Hepatocyte (in vitro differentiated cells): ENCODE measurements around the gene EHBP1. TPM values are rescaled to one million over a fixed set of nuclear protein-coding genes. Genes with fewer than 3 reads are reported as not detected.

ENCODE experiments used
- DNase-seq: peaks from one replicate; pipeline ENCODE4 v3.0.0-alpha.2; 2016; ENCODE audit warnings: low spot score
- H2AFZ ChIP-seq: fragments of 200-600 bp; sonication (generic); 2 replicates; pipeline ENCODE4 v1.6.0; 2016; ENCODE audit warnings: antibody characterized with exemption, mild to moderate bottlenecking
- H3K27ac ChIP-seq: fragments of 200-600 bp; sonication (generic); 2 replicates; pipeline ENCODE4 v1.5.1; 2016; ENCODE audit warnings: mild to moderate bottlenecking
- H3K27me3 ChIP-seq: fragments of 200-600 bp; sonication (generic); 2 replicates; pipeline ENCODE4 v1.6.1; 2016
- H3K36me3 ChIP-seq: fragments of 200-600 bp; sonication (generic); replicated peaks from 2 replicates; pipeline ENCODE4 v1.5.1; 2016; ENCODE audit warnings: low read depth; ENCODE audit not compliant: insufficient read depth
- H3K4me1 ChIP-seq: fragments of 200-600 bp; sonication (generic); 2 replicates; pipeline ENCODE4 v1.5.1; 2016; ENCODE audit warnings: mild to moderate bottlenecking, moderate library complexity; ENCODE audit not compliant: insufficient read depth
- H3K4me2 ChIP-seq: fragments of 200-600 bp; sonication (generic); 2 replicates; pipeline ENCODE4 v1.6.0; 2016
- H3K4me3 ChIP-seq: fragments of 200-600 bp; sonication (generic); 2 replicates; pipeline ENCODE4 v1.5.1; 2016; ENCODE audit warnings: mild to moderate bottlenecking
- H3K79me2 ChIP-seq: fragments of 200-600 bp; sonication (generic); 2 replicates; pipeline ENCODE4 v1.6.0; 2017; ENCODE audit warnings: mild to moderate bottlenecking
- H3K9me2 ChIP-seq: fragments of 200-600 bp; sonication (generic); replicated peaks from 2 replicates; pipeline ENCODE4 v1.6.0; 2017; ENCODE audit warnings: mild to moderate bottlenecking; ENCODE audit not compliant: insufficient read depth
- H3K9me3 ChIP-seq: fragments of 200-600 bp; sonication (generic); 2 replicates; pipeline ENCODE4 v1.5.1; 2016; ENCODE audit warnings: low read depth, mild to moderate bottlenecking
- H4K20me1 ChIP-seq: fragments of 200-600 bp; sonication (generic); 2 replicates; pipeline ENCODE4 v1.6.0; 2016; ENCODE audit warnings: mild to moderate bottlenecking; ENCODE audit not compliant: insufficient read depth, poor library complexity, severe bottlenecking
- EZH2 ChIP-seq: fragments of 200-600 bp; sonication (generic); IDR thresholded peaks from 2 replicates; pipeline ENCODE4 v1.6.1; 2016; ENCODE audit warnings: antibody characterized with exemption, mild to moderate bottlenecking, borderline replicate concordance
- EZH2phosphoT487 ChIP-seq: fragments of 200-600 bp; sonication (generic); IDR thresholded peaks from one replicate; pipeline ENCODE4 v1.6.1; 2018; ENCODE audit warnings: antibody characterized with exemption, mild to moderate bottlenecking, low read depth, moderate library complexity; ENCODE audit not compliant: unreplicated experiment, severe bottlenecking
- WGBS: methylation state at CpG from one replicate; pipeline ENCODE4 v1.1.6; 2016; ENCODE audit warnings: low lambda C conversion rate; ENCODE audit errors: missing lambda C conversion rate; 5-methylcytosine and 5-hydroxymethylcytosine counted together
- polyA plus RNA-seq: library from polyadenylated mRNA; unstranded; fragments of >200 nt; fragmentation: Nextera tagmentation; extraction: Ambion mirVana; gene quantifications from 2 replicates; pipeline ENCODE4 v1.2.1, GENCODE V29; 2016
- total RNA-seq: library from RNA; depleted of rRNA; stranded (reverse); fragments of >200 nt; gene quantifications from 2 replicates; pipeline ENCODE4 v1.2.3, GENCODE V29; 2014
- TF ChIP-seq, protein P1 (sequence below): fragments of 200-600 bp; sonication (generic); IDR thresholded peaks from 2 replicates; pipeline ENCODE4 v1.5.1; 2016; ENCODE audit warnings: antibody characterized with exemption, mild to moderate bottlenecking; ENCODE audit not compliant: poor library complexity

EHBP1 gene
- total and polyA plus RNA-seq, 2 experiments from 2014 or later: 11.4 to 34.6 TPM

DNA sequence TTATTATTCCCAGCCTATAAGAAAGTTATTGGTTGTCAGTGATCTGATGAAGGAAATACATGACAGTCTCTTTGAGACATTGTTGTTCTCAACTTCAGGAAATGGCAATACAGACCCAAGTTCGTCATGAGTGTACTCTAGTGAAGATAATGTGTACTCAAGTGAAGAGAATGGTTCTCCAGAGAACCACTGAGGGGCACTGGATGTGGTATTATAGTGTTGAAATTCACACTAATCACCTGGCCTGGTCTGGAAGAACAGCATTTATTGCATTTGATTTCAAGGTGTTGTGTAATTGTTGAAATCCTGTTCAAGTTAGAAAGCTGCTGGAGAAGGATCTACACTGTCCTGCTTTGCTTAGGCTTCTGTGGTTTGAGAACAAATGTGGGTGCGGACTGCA, 321.7 kb downstream of the EHBP1 start:
- TF ChIP-seq EZH2 (no peak), EZH2phosphoT487 (no peak)
- TF ChIP-seq, protein P1, sequence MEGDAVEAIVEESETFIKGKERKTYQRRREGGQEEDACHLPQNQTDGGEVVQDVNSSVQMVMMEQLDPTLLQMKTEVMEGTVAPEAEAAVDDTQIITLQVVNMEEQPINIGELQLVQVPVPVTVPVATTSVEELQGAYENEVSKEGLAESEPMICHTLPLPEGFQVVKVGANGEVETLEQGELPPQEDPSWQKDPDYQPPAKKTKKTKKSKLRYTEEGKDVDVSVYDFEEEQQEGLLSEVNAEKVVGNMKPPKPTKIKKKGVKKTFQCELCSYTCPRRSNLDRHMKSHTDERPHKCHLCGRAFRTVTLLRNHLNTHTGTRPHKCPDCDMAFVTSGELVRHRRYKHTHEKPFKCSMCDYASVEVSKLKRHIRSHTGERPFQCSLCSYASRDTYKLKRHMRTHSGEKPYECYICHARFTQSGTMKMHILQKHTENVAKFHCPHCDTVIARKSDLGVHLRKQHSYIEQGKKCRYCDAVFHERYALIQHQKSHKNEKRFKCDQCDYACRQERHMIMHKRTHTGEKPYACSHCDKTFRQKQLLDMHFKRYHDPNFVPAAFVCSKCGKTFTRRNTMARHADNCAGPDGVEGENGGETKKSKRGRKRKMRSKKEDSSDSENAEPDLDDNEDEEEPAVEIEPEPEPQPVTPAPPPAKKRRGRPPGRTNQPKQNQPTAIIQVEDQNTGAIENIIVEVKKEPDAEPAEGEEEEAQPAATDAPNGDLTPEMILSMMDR: no peak
- Histone ChIP-seq H3K9me3 (no peaks in the 10 kb centered on the region), H3K79me2 (no peaks in the 10 kb centered on the region), H3K36me3 (no peaks in the 10 kb centered on the region), H3K4me1 (no peaks in the 10 kb centered on the region), H3K9me2 (no peaks in the 10 kb centered on the region), H4K20me1 (no peaks in the 10 kb centered on the region), H3K4me3 (no peak overlapping the region), H2AFZ (no peak overlapping the region), H3K4me2 (no peak overlapping the region), H3K27me3 (no peaks in the 10 kb centered on the region), H3K27ac (no peak overlapping the region)
- DNase-seq: no peak
- 95% methylated on average over 2 of the region's 2 CpGs for WGBS

GRCh38 chr2:63029058-63029457, 323.5 kb downstream of the EHBP1 start:
- Histone ChIP-seq H3K4me3 (no peak overlapping the region), H3K9me3 (no peaks in the 10 kb centered on the region), H3K79me2 (no peaks in the 10 kb centered on the region), H3K9me2 (no peaks in the 10 kb centered on the region), H3K36me3 (no peaks in the 10 kb centered on the region), H3K4me1 (no peaks in the 10 kb centered on the region), H3K4me2 (no peak overlapping the region), H4K20me1 (no peaks in the 10 kb centered on the region), H3K27ac (no peak overlapping the region), H2AFZ (no peak overlapping the region), H3K27me3 (no peaks in the 10 kb centered on the region)
- TF ChIP-seq, protein P1: no peak
- TF ChIP-seq EZH2phosphoT487 (no peak), EZH2 (no peak)
- 100% methylated on average over 1 of the region's 1 CpG for WGBS
- DNase-seq: no peak

GRCh38 chr2:63034526-63034925, 329.0 kb downstream of the EHBP1 start:
- H4K20me1 ChIP-seq: no peaks in the 10 kb centered on the region
- no peaks in the 10 kb centered on the region for H3K9me2 ChIP-seq
- WGBS: 98% methylated on average over 4 of the region's 4 CpGs
- no peak for TF ChIP-seq EZH2phosphoT487
- H3K36me3 ChIP-seq: no peaks in the 10 kb centered on the region
- no peaks in the 10 kb centered on the region for H3K9me3 ChIP-seq
- DNase-seq: no peak
- H3K4me2 ChIP-seq: no peak overlapping the region
- no peak overlapping the region for H3K4me3 ChIP-seq
- no peaks in the 10 kb centered on the region for H3K27me3 ChIP-seq
- no peaks in the 10 kb centered on the region for H3K79me2 ChIP-seq
- no peak overlapping the region for H3K27ac ChIP-seq
- H3K4me1 ChIP-seq: no peaks in the 10 kb centered on the region
- no peak overlapping the region for H2AFZ ChIP-seq

DNA sequence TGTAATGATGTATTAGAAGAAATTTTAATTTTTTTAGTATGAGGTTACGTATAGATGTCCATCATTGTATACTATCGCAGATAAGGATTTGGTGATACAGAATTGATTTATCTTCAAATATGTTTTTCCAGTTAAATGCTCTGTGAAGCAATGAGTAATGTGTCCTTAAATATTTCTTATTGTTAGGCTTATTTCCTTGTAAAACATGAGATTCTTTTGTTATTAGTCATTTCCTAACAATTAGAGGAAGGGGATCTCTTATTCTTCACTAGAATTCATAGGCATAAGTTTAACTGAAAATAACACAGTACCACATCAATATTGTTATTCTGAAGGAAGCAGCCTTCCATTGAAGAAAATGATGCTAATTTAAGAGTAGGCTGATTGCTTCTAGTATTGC, 329.7 kb downstream of the EHBP1 start:
- H3K4me1 ChIP-seq: no peaks in the 10 kb centered on the region
- H4K20me1 ChIP-seq: no peaks in the 10 kb centered on the region
- no peak overlapping the region for H3K27ac ChIP-seq
- H3K9me3 ChIP-seq: no peaks in the 10 kb centered on the region
- H3K79me2 ChIP-seq: no peaks in the 10 kb centered on the region
- 96% methylated on average over 2 of the region's 2 CpGs for WGBS
- TF ChIP-seq, protein P1: no peak
- TF ChIP-seq EZH2 (no peak), EZH2phosphoT487 (no peak)
- H2AFZ ChIP-seq: no peak overlapping the region
- no peak for DNase-seq
- no peaks in the 10 kb centered on the region for H3K27me3 ChIP-seq
- H3K4me2 ChIP-seq: no peak overlapping the region
- H3K36me3 ChIP-seq: no peaks in the 10 kb centered on the region
- H3K4me3 ChIP-seq: no peak overlapping the region
- no peaks in the 10 kb centered on the region for H3K9me2 ChIP-seq
